GM18861 (cell line): Measurements from ENCODE around the gene TYMS.

ENCODE experiments used
- ATAC-seq: cut with Tn5 transposase; IDR thresholded peaks from one replicate; pipeline ENCODE4 v1.9.1; 2021; ENCODE audit not compliant: unreplicated experiment

The TYMS gene

DNA sequence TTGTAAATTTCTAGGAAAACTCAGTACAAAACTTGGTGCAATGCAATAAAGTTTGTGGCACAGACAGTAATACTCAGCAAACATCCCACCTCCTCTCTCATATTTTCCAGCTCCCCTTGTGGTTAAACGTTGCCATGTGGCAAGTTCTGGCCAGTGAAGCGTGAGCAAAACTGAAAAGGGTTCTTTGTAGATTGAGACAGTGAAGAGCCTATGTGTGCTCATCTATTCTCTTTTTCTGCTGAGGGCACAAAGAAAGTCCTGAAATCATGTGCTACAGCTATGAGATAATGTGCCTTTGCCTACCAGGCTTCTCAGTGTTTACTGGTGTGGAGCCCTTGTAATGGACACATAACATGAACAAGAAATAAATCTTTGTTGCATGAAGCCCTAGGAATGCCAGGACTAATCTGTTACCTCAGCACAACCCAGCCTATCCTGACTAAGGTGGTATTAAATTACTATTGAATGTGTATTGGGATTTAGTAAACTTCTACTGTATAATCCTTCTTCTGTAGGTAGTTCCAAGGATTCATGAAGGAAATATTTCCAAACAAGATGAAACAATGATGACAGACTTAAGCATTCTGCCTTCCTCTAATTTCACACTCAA is 13.0 kb upstream of the TYMS start:
- ATAC-seq: no peak

DNA sequence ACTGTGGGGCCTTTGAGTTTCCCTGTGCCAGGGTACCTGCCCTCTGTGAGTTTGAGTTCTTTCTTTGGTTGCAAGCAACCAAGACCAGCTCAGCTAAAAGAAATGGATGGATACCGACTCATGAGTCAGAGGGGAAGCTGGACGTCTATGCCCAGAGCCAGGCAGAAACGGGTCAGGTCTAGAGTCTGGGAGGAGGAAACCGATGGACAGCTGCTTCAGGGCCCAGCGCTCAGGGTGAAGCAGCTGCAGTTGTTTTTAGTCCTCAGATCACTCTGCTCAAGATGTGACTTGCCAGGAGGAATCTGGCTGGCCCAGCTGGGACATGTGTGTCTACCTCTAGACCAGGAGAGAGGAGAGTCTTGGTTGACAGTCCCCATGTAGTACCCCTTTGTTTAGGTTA is 10.1 kb upstream of the TYMS start:
- no peak for ATAC-seq

GRCh38 chr18:649341-649740 is 8.1 kb upstream of the TYMS start:
- no peak for ATAC-seq

- ATAC-seq: peak; percentile 93
These were observed 7.0 kb upstream of the TYMS start for GRCh38 chr18:650428-650858.

DNA sequence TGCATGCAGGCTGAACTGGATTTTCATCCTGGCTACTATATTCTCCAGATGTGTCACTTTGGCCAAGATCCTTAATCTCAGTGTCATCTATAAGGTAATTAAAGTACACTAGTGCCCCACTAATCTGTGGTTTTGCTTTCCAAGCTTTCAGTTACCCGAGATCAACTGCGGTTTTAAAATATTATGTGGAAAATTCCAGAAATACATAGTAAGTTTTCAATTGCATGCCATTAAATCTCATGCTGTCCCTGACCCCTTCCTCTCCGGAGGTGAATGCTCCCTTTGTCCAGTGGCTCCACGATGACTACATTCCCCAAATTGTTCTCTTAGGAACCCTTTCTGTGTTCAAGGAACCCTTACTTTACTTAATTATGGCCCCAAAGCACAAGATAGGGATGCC is 5.3 kb upstream of the TYMS start:
- ATAC-seq: no peak

- no peak for ATAC-seq
These were observed 3.9 kb upstream of the TYMS start for GRCh38 chr18:653512-653911.

DNA sequence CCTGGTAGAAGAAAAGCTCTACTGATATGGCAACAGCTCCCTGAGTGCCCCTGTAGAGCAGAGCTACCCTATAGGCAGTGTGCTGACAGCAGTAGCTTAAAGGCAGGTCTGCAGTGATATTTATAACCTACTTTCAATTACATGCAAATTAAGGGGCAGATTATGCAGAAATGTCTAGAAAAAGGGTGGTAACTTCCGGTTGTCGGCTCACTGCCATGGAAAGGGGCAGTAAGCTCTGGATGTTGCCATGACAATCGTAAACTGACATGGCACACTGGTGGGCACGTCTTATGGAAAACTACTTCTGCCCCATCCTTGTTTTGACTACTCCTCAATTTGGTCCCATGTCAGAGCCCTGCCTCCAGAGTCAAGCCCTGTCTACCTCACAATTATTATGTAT is 2.9 kb upstream of the TYMS start:
- ATAC-seq: no peak

DNA sequence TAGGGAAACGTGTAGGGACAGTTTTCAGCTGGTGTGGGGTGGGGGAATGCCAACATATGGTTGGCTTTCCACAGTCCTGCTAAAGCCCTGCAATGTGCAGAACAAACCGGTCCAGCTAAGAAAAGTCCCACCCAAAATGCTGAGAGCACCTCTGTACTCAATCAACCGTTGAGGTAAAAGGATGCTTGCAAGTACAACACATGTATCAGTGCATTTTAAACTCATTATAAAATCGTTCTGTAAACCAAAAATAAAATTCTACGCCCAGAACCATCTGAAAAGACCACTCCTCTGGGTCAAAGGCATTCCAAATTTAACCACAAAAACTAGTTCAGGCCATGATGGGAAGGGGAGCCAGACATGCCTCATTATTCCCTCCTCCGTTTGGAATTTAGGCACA is 2.0 kb upstream of the TYMS start:
- ATAC-seq: no peak

GRCh38 chr18:658001-658946 is 821 bp downstream of the TYMS start:
- ATAC-seq: peak; percentile 48

- ATAC-seq: no peak
These were observed 1.6 kb downstream of the TYMS start for GRCh38 chr18:658947-659533.

- ATAC-seq: no peak
These were observed 2.1 kb downstream of the TYMS start for GRCh38 chr18:659597-659996.

DNA sequence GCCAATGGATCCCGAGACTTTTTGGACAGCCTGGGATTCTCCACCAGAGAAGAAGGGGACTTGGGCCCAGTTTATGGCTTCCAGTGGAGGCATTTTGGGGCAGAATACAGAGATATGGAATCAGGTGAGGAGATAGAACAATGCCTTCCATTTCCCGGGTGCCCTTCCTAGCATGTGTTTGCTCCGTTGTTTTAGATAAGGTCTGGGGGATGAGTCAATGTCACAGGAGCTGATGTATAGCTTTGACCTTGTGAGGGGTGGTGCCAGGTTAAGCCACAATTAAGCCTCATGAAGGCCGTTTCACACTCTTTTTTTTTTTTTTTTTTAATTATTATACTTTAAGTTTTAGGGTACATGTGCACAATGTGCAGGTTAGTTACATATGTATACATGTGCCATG is 4.7 kb downstream of the TYMS start:
- no peak for ATAC-seq

- no peak for ATAC-seq
These were observed 8.7 kb downstream of the TYMS start for GRCh38 chr18:666177-666576.

DNA sequence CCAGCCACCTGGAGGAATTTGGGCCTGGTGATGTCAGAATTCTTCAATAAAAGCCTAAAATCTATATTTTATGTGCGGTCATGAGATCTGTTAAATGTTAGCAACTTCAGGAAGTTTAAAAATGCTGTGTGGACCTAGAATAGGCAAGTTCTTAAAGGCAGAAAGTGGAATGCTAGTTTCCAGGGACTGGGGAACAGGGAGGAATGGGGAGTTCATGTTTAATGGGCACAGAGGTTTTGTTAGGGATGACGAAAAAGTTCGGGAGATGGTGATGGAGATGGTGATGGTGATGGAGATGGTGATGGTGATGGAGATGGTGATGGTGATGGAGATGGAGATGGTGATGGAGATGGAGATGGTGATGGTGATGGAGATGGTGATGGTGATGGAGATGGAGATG is 9.2 kb downstream of the TYMS start:
- no peak for ATAC-seq

DNA sequence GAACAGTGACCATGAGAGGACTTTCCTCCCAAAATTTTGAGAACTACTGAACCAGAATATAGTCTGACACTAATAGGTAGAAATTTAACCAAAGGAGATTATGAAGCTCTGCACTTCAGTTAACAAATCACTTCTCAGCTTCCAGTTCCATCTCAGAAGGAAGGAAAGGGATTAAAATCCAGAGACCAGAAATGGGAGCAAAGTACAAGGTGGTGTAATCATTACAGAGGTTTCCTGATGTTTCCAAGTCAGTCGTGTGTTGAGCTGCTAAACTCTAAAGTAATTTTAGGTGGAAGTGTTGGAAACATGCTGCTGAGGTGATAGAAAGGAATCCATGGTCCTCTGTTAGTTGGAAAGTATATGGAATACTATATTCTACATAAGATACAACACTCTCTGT is 10.8 kb downstream of the TYMS start:
- no peak for ATAC-seq

DNA sequence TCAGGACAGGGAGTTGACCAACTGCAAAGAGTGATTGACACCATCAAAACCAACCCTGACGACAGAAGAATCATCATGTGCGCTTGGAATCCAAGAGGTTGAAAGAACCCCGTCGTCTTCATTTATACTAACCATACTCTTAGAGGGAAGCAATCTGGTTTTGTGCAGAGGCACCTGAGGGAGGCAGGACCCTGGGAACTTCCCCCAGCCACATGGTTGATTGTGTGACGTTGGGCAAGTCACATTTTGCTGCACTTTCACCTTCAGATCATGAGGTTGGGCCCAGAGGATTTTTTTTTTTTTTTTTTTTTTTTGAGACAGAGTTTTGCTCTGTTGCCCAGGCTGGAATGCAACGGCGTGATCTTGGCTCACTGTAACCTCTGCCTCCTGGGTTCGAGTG is 11.6 kb downstream of the TYMS start:
- no peak for ATAC-seq

GRCh38 chr18:670522-670921 is 13.1 kb downstream of the TYMS start:
- ATAC-seq: no peak

DNA sequence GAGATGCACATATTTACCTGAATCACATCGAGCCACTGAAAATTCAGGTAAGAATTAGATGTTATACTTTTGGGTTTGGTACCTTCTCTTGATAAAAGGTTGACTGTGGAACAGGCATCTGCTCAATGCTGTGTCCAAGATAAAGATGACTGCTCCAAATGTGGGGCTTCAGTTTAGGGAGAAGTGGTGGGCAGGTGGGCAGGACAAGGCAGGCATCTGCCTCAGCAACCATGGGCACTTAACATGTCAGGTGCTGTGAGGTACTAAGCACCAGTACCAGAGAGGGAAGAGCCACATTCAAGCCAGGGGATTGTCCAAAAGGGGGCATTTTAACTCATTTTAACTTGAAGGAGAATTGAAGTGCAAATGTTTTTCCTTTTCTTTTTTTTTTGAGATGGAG is 14.0 kb downstream of the TYMS start:
- ATAC-seq: no peak

DNA sequence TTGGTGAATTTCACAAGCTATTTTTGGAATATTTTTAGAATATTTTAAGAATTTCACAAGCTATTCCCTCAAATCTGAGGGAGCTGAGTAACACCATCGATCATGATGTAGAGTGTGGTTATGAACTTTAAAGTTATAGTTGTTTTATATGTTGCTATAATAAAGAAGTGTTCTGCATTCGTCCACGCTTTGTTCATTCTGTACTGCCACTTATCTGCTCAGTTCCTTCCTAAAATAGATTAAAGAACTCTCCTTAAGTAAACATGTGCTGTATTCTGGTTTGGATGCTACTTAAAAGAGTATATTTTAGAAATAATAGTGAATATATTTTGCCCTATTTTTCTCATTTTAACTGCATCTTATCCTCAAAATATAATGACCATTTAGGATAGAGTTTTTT is 15.9 kb downstream of the TYMS start:
- ATAC-seq: no peak

DNA sequence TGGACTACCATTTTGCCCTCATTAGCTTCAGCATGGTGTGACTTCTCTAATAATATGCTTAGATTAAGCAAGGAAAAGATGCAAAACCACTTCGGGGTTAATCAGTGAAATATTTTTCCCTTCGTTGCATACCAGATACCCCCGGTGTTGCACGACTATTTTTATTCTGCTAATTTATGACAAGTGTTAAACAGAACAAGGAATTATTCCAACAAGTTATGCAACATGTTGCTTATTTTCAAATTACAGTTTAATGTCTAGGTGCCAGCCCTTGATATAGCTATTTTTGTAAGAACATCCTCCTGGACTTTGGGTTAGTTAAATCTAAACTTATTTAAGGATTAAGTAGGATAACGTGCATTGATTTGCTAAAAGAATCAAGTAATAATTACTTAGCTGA is 16.3 kb downstream of the TYMS start:
- ATAC-seq: no peak

GRCh38 chr18:675307-675706 is 17.9 kb downstream of the TYMS start:
- ATAC-seq: no peak

- no peak for ATAC-seq
These were observed 18.6 kb downstream of the TYMS start for GRCh38 chr18:676069-676468.
